HPDE6-E6E7 (cell line): Measurements from ENCODE around the gene LPCAT1.

Experiments used
- DNase-seq: peaks from one replicate; pipeline ENCODE4 v3.0.0; 2011; ENCODE audit warnings: missing footprints; ENCODE audit errors: extremely low spot score

Gene LPCAT1

GRCh38 chr5:1497795-1498622 lies 25.8 kb downstream of the LPCAT1 start:
- no peak for DNase-seq

- no peak for DNase-seq
Measured at GRCh38 chr5:1497242-1497777, 26.4 kb downstream of the LPCAT1 start.

DNA sequence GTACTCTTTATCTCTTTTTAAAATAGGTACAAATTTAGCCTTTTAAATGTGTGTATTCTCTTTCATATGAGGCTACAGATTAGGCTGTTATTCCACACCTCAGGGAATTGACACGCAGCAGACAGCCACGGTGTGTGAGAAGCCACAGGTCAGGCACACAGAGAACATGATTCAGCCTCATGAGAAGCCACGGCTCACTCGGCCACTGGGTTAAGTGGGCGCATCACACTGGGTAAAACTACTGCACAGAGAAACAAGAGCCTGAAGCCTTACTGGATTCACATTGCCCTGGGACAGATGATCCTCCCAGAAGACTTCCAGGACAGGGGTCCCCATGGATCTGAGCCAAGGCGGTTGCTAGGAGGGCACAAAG lies 28.2 kb downstream of the LPCAT1 start:
- DNase-seq = no peak

- DNase-seq = no peak
Measured at GRCh38 chr5:1494780-1495524, 28.8 kb downstream of the LPCAT1 start.

DNA sequence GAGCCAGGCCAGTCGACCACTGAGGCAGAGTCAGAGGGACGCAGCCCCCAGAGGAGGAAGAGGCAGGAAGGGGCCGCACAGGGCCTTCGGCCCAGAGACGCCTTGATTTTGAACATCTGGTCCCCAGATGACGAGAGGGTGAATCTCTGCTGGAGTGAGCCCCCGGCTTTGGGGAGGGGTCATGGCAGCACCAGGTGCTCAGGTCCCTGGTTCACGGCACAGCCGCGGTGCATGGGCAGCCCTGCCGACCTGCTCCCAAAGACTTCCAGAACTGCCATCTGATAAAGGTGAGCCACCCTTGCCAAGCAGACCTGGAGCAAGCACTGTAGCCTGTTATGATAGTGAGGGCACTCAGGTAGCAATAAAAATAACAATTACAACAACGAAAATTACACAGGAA lies 29.8 kb downstream of the LPCAT1 start:
- no peak for DNase-seq

GRCh38 chr5:1493413-1493812 lies 30.3 kb downstream of the LPCAT1 start:
- no peak for DNase-seq

DNA sequence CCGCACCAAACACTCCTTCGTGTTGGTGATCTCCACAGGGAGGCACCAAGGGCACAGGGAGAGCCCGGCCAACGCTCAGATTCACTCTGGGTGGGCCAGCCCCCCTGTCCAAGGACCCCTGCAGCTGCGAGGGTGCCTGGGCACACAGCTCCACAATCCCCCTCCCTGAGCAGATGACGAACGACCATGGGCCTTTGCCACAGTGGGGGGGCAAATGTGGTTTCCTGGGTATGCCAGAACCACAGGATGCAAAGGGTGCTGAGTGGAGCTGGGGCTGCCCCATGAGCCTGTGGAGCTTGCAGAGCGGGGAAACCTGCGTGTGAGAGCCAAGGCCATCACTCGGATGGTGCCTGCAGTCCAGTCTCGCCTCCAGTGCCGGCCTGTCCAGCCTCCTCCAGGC lies 31.0 kb downstream of the LPCAT1 start:
- no peak for DNase-seq

DNA sequence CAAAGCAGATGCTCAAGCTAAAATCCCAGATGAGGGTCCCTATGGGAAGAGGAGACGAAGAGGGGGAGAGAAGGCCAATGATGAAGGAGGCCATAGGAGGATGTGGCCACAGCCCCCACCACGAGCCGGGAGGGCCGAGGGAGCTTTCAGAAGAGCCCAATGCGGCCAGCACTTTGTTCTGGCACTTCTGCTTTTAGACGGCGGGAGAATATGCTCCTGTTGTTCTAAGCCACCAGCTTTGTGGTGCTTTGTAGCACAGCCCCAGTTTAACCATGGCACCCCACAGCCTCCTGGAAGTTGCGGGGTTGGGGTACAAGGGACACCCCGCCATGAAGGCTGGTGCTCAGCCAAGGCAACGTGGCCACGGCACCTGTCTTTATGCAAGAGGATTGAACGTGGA lies 33.4 kb downstream of the LPCAT1 start:
- no peak for DNase-seq

DNA sequence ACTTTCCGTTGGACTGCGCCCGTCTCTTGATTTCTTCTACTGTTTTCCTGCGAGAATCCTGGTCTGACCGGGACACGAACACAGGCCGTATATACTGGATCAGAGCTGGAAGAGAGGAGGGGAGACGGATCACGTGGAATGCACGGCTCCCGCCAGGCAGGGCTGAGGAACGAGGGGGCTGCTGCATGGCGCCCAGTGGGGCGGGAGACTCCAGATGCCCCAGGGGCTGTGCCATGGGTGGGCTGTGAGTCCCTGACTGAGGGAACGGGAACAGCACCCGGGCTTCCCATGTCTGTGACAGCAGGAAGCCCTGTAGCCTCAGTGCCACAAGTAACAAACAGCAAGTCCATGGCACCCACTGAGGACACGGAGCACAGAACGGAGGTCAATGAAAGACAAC lies 34.0 kb downstream of the LPCAT1 start:
- no peak for DNase-seq

GRCh38 chr5:1488882-1489680 lies 34.7 kb downstream of the LPCAT1 start:
- DNase-seq = peak; percentile 33

DNA sequence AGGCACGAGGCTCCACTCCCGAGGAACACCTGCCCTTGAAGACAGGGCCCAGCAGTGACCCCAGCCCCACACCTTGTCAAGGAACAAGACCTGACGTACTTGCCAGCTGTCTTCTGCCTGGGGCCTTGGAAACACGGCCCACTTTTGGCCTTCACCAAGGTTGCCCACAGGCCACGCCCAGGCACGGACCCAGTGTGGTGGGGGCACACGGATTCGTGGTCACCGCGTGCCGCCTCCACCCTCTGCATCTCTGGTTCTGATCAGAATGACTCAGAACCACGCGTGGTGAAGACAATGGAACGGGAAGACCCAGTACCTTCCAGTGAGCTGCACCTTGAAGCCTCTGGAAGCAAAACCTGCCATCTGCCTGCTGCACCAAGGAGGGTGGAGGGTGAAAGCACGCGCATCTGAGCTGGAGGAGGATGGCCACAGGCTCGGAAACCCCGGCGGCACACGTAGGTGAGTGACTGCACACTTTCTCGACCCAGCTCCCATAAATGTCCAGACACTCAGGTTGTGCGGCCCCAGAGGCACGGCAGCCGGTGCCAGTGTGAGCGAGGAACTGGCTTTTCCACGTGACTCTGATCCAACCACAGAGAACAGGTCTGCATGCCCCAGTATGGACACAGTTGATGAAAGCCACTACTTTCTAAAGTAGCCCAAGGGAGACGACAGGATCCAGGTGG lies 36.5 kb downstream of the LPCAT1 start:
- no peak for DNase-seq

- no peak for DNase-seq
Measured at GRCh38 chr5:1486271-1486670, 37.5 kb downstream of the LPCAT1 start.

DNA sequence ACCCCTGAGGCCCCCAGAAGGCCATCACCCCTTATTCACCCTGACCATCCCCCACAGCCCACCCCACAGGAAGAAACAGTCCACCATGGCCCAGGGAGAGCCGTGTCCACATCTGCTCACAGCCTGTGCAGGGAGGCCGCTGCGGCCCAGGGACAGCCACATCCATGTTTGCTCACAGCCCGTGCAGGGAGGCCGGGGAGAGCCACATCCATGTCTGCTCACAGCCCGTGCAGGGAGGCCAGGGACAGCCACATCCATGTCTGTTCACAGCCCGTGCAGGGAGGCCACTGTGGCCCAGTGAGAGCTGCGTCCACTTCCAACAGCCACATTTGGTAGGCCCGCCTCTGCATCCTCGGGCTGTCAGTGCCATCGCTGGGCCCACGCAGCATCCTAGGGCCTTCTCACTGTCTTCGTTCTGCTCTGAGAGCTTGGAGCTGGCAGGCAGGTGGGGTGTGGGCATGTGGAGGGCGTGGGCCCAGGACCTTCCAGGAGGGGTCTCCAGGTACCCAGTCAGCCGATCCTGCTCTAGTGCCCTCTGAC lies 38.1 kb downstream of the LPCAT1 start:
- no peak for DNase-seq

GRCh38 chr5:1484730-1485578 lies 38.8 kb downstream of the LPCAT1 start:
- no peak for DNase-seq

DNA sequence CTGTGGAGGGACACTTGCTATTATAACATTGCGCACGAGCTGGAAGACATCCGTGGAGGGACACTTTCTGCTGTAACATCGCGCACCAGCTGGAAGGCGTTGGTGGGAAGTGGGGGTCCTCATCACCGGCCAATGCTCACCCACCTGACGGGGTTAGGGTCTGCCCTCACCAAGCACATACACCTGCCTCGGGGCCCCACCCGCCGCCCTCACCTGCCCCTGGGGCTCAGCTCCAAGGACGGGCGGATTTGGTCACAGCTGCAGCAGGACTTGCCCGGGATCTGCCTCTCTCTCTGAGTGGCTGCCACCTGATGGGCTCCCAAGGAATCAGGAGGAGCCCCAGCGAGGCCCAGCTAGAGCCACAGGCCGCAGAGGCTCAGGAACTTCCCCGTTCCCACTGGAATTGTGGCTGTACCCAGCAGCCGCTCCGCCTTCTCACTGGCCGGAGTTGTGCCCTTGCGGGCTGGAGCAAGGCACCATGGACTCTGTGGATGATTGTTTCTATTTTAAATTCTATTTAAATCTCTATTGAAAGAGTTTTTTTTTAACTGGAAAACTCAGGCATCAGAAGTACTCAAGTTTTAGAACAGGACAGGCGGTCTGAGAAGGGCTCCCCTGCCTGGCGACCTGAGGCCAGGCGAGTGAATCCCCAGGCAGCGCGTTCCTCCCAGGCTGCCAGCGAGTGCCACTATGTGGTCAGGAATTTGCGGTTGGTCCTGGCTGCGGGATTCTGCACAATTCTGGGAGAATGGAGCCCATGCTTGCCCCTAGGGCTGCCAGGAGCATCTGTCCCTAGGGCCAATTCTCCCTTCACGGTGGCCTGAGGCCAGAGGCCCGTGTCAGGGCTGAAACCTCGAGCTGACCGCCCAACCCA lies 39.7 kb downstream of the LPCAT1 start:
- no peak for DNase-seq

DNA sequence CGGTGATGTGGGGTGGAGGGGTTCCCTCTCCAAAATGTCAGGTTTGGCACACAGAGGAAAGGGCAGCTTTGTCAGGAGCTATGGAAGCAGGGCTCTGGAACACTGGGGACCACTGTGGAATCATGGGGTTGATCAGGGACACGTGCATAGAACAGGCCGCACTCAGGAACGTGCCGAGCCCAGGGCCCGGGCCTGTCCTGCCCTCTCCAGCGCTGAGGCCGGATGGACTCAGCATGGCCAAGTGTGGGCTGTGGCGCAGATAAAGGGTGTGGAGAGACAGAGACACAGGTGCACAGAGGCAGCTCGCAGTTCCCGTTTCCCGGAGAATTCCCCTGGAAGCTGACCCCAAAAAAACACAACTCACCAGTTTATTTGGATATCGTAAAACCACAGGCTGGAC lies 40.7 kb downstream of the LPCAT1 start:
- DNase-seq = no peak

DNA sequence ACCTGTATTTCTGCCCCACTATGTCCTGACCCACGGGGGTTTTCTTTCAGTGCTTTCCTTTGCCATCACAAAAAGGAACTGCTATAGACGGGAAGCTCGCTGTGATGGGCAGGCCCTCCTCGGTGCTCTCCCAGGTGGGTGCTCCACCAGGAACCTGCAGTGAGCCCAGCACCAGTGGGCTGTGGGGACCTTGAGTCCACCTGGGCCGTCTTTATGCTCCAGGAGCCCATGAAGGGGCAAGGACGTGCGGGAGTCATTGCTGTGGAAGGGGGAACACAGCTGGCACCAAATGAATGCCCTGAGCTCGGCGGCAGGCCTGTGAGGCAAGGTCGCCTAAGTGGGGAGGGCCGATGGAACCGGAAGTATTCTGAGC lies 41.8 kb downstream of the LPCAT1 start:
- no peak for DNase-seq

DNA sequence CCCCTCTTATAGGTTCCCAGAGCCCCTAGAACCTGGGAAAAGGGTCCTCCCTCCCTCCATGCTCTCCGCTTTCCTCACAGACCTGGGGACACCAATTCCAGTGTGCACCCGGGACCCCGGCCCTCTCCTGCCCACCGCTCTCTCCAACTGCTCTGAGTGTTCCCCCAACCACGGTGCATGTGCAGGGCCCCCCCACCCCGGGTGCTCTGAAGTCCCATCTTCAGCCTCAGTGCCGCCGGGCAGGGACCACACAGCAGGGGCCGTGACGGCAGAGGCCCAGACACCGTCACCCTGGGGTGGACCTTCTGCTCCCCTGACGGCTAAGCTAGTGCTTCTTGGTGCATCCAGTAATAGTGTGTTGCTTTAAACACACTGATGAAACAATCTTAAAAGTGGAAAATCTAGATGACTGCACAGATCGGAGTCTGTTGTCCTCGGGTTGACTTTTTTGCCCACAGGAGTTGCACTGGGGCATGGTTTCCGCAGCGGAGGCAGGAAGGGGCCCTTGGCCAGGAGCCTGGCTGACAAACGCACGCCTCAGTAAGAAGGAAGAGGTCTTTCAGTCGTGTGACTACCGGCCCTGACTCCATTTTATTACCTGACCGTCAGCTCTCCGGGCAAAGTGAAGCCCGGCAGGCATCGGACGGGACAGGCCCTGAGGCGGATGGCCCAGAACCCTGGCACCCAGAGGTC lies 42.3 kb downstream of the LPCAT1 start:
- no peak for DNase-seq

- no peak for DNase-seq
Measured at GRCh38 chr5:1480806-1481205, 43.0 kb downstream of the LPCAT1 start.
